Spinal cord (tissue), 10 donors: Measurements from ENCODE around the gene SRRM2. TPM values are rescaled to one million over a fixed set of nuclear protein-coding genes. Genes with fewer than 3 reads are reported as not detected.

Experiments
- DNase-seq, 6 donors: peaks; one replicate each; pipeline versions ENCODE4 v3.0.0 to v3.0.0-alpha.2; 2013 to 2015; ENCODE audit warnings: low spot score in 6 of 6, low read depth in 4 of 6
- H3K27ac ChIP-seq: one replicate; pipeline ENCODE4 v1.5.1; 2013; ENCODE audit warnings: low read depth, low read length, control low read depth
- H3K27me3 ChIP-seq: one replicate; pipeline ENCODE4 v1.6.1; 2013; ENCODE audit warnings: low read length; ENCODE audit not compliant: control insufficient read depth, insufficient read depth
- H3K36me3 ChIP-seq: one replicate; pipeline ENCODE4 v1.6.1; 2013; ENCODE audit warnings: low read length; ENCODE audit not compliant: control insufficient read depth, insufficient read depth
- H3K4me1 ChIP-seq: one replicate; pipeline ENCODE4 v1.6.1; 2013; ENCODE audit warnings: low read length; ENCODE audit not compliant: control insufficient read depth, insufficient read depth
- H3K4me3 ChIP-seq: one replicate; pipeline ENCODE4 v1.5.1; 2013; ENCODE audit warnings: low read depth, low read length, control low read depth
- H3K9me3 ChIP-seq: one replicate; pipeline ENCODE4 v1.6.1; 2013; ENCODE audit warnings: low read length; ENCODE audit not compliant: control insufficient read depth, insufficient read depth
- WGBS: methylation state at CpG from one replicate; pipeline ENCODE4 v1.1.5; 2013; ENCODE audit warnings: missing lambda C conversion rate; ENCODE audit not compliant: insufficient coverage; 5-methylcytosine and 5-hydroxymethylcytosine counted together
- polyA plus RNA-seq, 2 donors: library from polyadenylated mRNA; unstranded; fragments of 120-200 nt; gene quantifications; one replicate each; pipeline ENCODE4 v1.2.1, GENCODE V29; 2013; ENCODE audit not compliant: insufficient read length in 2 of 2
- small RNA-seq: library from RNA; depleted of rRNA; stranded (forward); fragments of <200 nt; gene quantifications from one replicate; pipeline ENCODE3, GENCODE V24; 2014; ENCODE audit warnings: low replicate concordance
- total RNA-seq, 2 donors: library from RNA; depleted of rRNA in 1 of 2; stranded (reverse); fragments of 120-200 nt in 1 of 2; fragments of >200 nt in 1 of 2; gene quantifications; one replicate each; pipeline versions ENCODE4 v1.2.3 to v1.2.4, GENCODE V29; 2013 to 2014
- donor health status: healthy.

Gene SRRM2
- total and polyA plus RNA-seq, 4 donors, result 105 to 610 (median 326) TPM

GRCh38 chr16:2817340-2818271 lies 65.2 kb downstream of the SRRM2 start:
- no peak for DNase-seq

GRCh38 chr16:2818272-2818876 lies 65.9 kb downstream of the SRRM2 start:
- no peak overlapping the region for H3K27ac ChIP-seq
- no peaks in the 10 kb centered on the region for H3K4me1 ChIP-seq
- no peaks in the 10 kb centered on the region for H3K9me3 ChIP-seq
- DNase-seq, result no peak
- 88% methylated on average over 9 of the region's 10 CpGs for WGBS
- H3K4me3 ChIP-seq, result no peak overlapping the region
- peaks cover 4% of the 10 kb centered on the region for H3K27me3 ChIP-seq
- no peaks in the 10 kb centered on the region for H3K36me3 ChIP-seq

More at GRCh38 chr16:2817340-2818271, 65.2 kb downstream of the SRRM2 start:
- Histone ChIP-seq H3K36me3 (no peaks in the 10 kb centered on the region), H3K9me3 (no peaks in the 10 kb centered on the region), H3K4me1 (no peaks in the 10 kb centered on the region), H3K27me3 (peaks cover 4% of the 10 kb centered on the region), H3K27ac (no peak overlapping the region), H3K4me3 (no peak overlapping the region)
- WGBS, result 73% methylated on average over 59 of the region's 68 CpGs

- no peaks in the 10 kb centered on the region for H3K4me1 ChIP-seq
- H3K4me3 ChIP-seq, result no peak overlapping the region
- no peak overlapping the region for H3K27ac ChIP-seq
- peaks cover 4% of the 10 kb centered on the region for H3K27me3 ChIP-seq
- H3K36me3 ChIP-seq, result no peaks in the 10 kb centered on the region
- H3K9me3 ChIP-seq, result no peaks in the 10 kb centered on the region
- WGBS, result 89% methylated on average over 9 of the region's 18 CpGs
- DNase-seq, result no peak
Measured at GRCh38 chr16:2819179-2819938, 66.9 kb downstream of the SRRM2 start.

GRCh38 chr16:2819939-2820835 lies 67.7 kb downstream of the SRRM2 start:
- Histone ChIP-seq H3K27ac (no peak overlapping the region), H3K9me3 (no peaks in the 10 kb centered on the region), H3K27me3 (peaks cover 4% of the 10 kb centered on the region), H3K4me3 (no peak overlapping the region), H3K36me3 (no peaks in the 10 kb centered on the region), H3K4me1 (no peaks in the 10 kb centered on the region)
- 65% methylated on average over 16 of the region's 17 CpGs for WGBS
- DNase-seq, result no peak

Small RNA genes within 50 kb of the gene (small RNA-seq; reads per million reads assigned to genes)
- gene SNORA3C, result not detected

Other genes starting within 250 kb of the SRRM2 start
- 10 to 100 TPM; 42.6 to 47.9 TPM for gene ATP6V0C, start 238.7 kb upstream of the SRRM2 start, total RNA-seq
- 100 to 1,000 TPM; 642 to 659 TPM for gene ATP6V0C, start 238.7 kb upstream of the SRRM2 start, polyA plus RNA-seq
- gene AMDHD2, start 232.3 kb upstream of the SRRM2 start, total RNA-seq, result 10 to 100 TPM; 15.4 to 38.0 TPM
- gene AMDHD2, start 232.3 kb upstream of the SRRM2 start, polyA plus RNA-seq, result 10 to 100 TPM; 24.2 to 39.1 TPM
- gene CEMP1, start 221.2 kb upstream of the SRRM2 start, total RNA-seq, result under 1 TPM; 0.20 to 0.28 TPM
- gene CEMP1, start 221.2 kb upstream of the SRRM2 start, polyA plus RNA-seq, result 1 to 10 TPM; 6.7 to 8.1 TPM
- gene PDPK1, start 214.6 kb upstream of the SRRM2 start, total RNA-seq, result 10 to 100 TPM; 31.7 to 37.6 TPM
- gene PDPK1, start 214.6 kb upstream of the SRRM2 start, polyA plus RNA-seq, result 10 to 100 TPM; 37.6 to 43.1 TPM
- 10 to 100 TPM; 17.4 to 25.7 TPM for gene KCTD5, start 70.1 kb upstream of the SRRM2 start, total RNA-seq
- gene KCTD5, start 70.1 kb upstream of the SRRM2 start, polyA plus RNA-seq, result 10 to 100 TPM; 42.4 to 44.3 TPM
- 1 to 10 TPM; 2.1 to 2.5 TPM for gene PRSS27, start 32.4 kb upstream of the SRRM2 start, total RNA-seq
- 10 to 100 TPM in 1 of 2 donors, 1 to 10 TPM in 1; 9.7 to 11.5 TPM for gene PRSS27, start 32.4 kb upstream of the SRRM2 start, polyA plus RNA-seq
- gene ELOB, start 24.6 kb downstream of the SRRM2 start, total RNA-seq, result 100 to 1,000 TPM; 136 to 660 TPM
- gene ELOB, start 24.6 kb downstream of the SRRM2 start, polyA plus RNA-seq, result 100 to 1,000 TPM; 480 to 554 TPM
- gene PRSS33, start 34.9 kb downstream of the SRRM2 start, total RNA-seq, result under 1 TPM in 1 of 2 donors, not detected in 1; 0.17 TPM
- under 1 TPM; 0.21 to 0.24 TPM for gene PRSS33, start 34.9 kb downstream of the SRRM2 start, polyA plus RNA-seq
- not detected for gene PRSS41, start 45.8 kb downstream of the SRRM2 start, total RNA-seq
- gene PRSS41, start 45.8 kb downstream of the SRRM2 start, polyA plus RNA-seq, result not detected
- gene PRSS21, start 64.6 kb downstream of the SRRM2 start, total RNA-seq, result under 1 TPM in 1 of 2 donors, not detected in 1; 0.28 TPM
- not detected for gene PRSS21, start 64.6 kb downstream of the SRRM2 start, polyA plus RNA-seq
- 1 to 10 TPM in 1 of 2 donors, under 1 TPM in 1; 0.59 to 2.4 TPM for gene ZG16B, start 77.7 kb downstream of the SRRM2 start, total RNA-seq
- gene ZG16B, start 77.7 kb downstream of the SRRM2 start, polyA plus RNA-seq, result under 1 TPM; 0.32 TPM
- gene PRSS22, start 105.5 kb downstream of the SRRM2 start, total RNA-seq, result not detected
- under 1 TPM in 1 of 2 donors, not detected in 1; 0.17 TPM for gene PRSS22, start 105.5 kb downstream of the SRRM2 start, polyA plus RNA-seq
- 10 to 100 TPM; 28.1 to 63.1 TPM for gene FLYWCH2, start 130.6 kb downstream of the SRRM2 start, total RNA-seq
- 10 to 100 TPM; 59.7 to 61.8 TPM for gene FLYWCH2, start 130.6 kb downstream of the SRRM2 start, polyA plus RNA-seq
- gene FLYWCH1, start 159.3 kb downstream of the SRRM2 start, total RNA-seq, result 10 to 100 TPM; 17.5 to 18.2 TPM
- 10 to 100 TPM; 55.9 TPM for gene FLYWCH1, start 159.3 kb downstream of the SRRM2 start, polyA plus RNA-seq
- gene KREMEN2, start 211.6 kb downstream of the SRRM2 start, total RNA-seq, result under 1 TPM; 0.17 to 0.20 TPM
- 1 to 10 TPM; 1.4 to 1.6 TPM for gene KREMEN2, start 211.6 kb downstream of the SRRM2 start, polyA plus RNA-seq
- gene PAQR4, start 216.7 kb downstream of the SRRM2 start, total RNA-seq, result 10 to 100 TPM; 22.6 to 26.4 TPM
- gene PAQR4, start 216.7 kb downstream of the SRRM2 start, polyA plus RNA-seq, result 10 to 100 TPM; 74.0 to 82.4 TPM
- gene PKMYT1, start 227.8 kb downstream of the SRRM2 start, total RNA-seq, result 1 to 10 TPM; 3.1 to 7.2 TPM
- gene PKMYT1, start 227.8 kb downstream of the SRRM2 start, polyA plus RNA-seq, result 10 to 100 TPM; 20.0 to 32.6 TPM